ENCODE data around the gene JAG1.
A peak's percentile ranks its signal among the peaks of the same experiment; 100 is the strongest.

JAG1 gene

GRCh38 chr20:10662661-10663458 lies 10.9 kb downstream of the JAG1 start:
- H3K27ac ChIP-seq = peak overlapping the region; percentile 87; the same call in 1 of the 2 replicates
- no peak for TF ChIP-seq CTCF (conservative IDR thresholded peaks at IDR 0.05)

- H3K27ac ChIP-seq = no peak overlapping the region
- TF ChIP-seq CTCF (conservative IDR thresholded peaks at IDR 0.05) = no peak
These were observed 11.6 kb downstream of the JAG1 start for GRCh38 chr20:10662151-10662550.

GRCh38 chr20:10661261-10661660 lies 12.5 kb downstream of the JAG1 start:
- no peak for TF ChIP-seq CTCF (conservative IDR thresholded peaks at IDR 0.05)
- peak overlapping the region; percentile 67; the same call in 1 of the 2 replicates for H3K27ac ChIP-seq

GRCh38 chr20:10660661-10661060 lies 13.1 kb downstream of the JAG1 start:
- peak overlapping the region; percentile 67 for H3K27ac ChIP-seq

GRCh38 chr20:10659651-10660601 lies 13.9 kb downstream of the JAG1 start:
- no peak for TF ChIP-seq CTCF (conservative IDR thresholded peaks at IDR 0.05)
- H3K27ac ChIP-seq = peak overlapping the region; percentile 67

More at GRCh38 chr20:10660661-10661060, 13.1 kb downstream of the JAG1 start:
- no peak for TF ChIP-seq CTCF (conservative IDR thresholded peaks at IDR 0.05)

GRCh38 chr20:10658876-10659632 lies 14.7 kb downstream of the JAG1 start:
- peak overlapping the region; percentile 67 for H3K27ac ChIP-seq
- TF ChIP-seq CTCF (conservative IDR thresholded peaks at IDR 0.05) = no peak
